ELR (cell line): Measurements from ENCODE around the gene DDX41.

Source experiments
- DNase-seq: peaks from one replicate; pipeline ENCODE4 v3.0.0-alpha.2; 2015; ENCODE audit warnings: low read depth

Gene DDX41

DNA sequence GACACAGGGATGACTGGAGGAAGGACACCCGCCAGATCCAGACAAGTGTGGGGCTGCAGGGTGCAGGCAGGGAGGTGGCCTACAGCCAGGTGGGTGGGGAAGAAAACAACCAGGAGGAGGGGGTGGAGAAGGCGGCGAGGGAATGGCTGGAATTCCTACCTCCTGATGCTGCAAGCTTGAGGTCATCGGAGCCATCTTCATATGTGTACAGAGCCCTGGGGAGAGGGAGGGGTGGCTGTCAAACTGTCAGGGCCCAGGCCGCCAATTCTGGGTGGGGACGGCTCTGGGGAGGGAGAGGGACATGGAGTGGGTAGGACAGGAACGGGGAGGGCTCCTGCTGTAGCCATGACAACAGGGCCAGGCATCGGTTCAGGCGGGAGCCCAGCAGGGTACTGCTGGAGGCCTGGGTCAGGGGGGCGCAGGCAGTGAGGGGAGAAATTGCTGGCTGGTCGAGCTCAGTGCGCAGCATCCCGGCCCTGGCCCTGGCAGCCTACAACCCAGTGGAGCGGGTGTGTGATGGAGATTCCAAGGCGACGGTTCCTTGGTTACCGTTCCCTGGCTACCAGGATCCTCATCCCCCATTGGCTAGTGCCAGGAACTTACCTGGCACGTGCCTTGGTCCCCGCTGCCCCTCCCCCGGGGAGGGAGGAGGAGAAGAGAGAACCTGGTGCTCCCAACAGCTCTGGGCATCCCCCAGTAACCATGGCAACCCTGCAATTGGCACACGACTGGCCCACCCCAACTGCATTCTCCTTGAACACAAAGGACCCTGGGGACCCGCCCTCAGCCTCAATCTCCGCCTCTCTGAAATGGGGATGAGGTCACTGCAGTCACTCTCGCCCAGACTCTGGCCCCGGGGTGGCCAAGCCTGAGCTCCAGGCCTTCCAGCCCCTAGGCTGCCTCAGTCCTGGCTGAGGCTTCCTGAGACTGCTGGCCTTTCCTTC lies 47.8 kb downstream of the DDX41 start:
- peak; percentile 62 for DNase-seq

DNA sequence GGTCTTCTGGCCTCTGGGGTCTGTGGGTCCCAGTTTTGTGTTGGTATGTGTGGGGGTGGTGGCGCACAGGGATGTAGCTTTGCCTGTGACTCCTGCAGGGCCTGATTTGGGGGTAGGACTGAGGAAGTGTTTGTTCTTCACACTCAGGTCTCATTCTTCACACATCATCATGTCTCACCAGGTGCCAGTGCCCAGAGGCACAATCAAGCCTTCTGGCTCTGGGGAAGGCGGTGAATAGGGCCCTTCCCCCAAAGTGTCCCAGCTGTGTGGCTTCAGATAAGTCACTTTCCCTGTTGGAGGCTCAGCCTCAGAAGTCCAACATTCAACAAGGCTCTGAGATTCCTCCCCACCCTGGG lies 48.5 kb downstream of the DDX41 start:
- DNase-seq, result no peak

DNA sequence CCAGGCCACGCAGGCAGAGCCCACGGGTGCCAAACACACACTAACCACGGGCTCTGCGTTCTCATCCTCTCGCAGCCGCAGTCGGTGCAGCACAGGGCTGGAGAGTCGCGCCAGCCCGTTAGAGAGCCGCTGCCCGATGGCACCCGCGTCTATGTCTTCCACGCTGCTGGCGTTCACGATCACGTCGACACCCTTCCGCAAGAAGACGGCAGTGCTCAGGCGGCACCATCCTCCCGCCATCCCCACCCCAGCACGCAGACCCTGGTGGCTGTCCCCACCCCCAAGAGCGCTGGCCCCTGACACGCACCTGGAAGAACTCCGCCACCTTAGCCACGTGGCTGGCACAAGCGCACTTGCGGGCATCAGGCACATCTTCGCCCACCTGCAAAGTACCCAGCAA lies 49.3 kb downstream of the DDX41 start:
- no peak for DNase-seq

DNA sequence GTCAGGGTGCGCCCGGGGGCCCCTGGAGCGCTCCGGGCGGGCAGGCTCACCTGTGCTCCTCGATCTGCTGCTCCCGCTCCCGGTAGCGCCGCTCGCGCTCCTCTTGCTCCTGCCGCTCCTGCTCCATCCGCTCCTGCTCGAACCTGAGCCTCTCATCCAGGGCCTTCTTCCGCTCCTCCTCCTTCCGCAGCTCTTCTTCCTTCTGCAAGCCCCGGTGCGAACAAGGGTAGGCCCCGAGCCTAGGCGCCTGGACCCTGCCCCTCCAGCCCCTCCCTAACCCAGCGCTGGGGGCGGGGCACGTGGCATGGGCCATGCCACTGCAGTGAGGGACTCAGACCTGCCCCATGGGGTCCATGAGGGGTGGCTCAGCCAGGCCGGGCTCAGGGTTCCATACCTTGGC lies 49.9 kb downstream of the DDX41 start:
- DNase-seq, result no peak

DNA sequence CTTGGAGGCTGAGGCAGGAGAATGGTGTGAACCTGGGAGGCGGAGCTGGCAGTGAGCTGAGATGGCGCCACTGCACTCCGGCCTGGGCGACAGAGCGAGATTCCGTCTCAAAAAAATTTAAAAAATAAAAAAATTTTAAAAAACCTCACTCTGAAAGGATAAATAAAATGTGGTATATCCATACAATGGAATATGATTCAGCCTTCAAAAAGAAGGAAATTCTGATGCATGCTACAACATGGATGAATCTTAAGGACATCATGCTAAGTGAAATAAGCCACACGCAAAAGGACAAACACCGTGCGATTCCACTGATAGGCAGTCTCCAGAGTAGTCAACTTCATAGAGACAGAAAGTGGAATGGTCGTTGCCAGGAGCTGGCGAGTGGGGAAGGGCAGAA lies 51.7 kb downstream of the DDX41 start:
- DNase-seq, result no peak

DNA sequence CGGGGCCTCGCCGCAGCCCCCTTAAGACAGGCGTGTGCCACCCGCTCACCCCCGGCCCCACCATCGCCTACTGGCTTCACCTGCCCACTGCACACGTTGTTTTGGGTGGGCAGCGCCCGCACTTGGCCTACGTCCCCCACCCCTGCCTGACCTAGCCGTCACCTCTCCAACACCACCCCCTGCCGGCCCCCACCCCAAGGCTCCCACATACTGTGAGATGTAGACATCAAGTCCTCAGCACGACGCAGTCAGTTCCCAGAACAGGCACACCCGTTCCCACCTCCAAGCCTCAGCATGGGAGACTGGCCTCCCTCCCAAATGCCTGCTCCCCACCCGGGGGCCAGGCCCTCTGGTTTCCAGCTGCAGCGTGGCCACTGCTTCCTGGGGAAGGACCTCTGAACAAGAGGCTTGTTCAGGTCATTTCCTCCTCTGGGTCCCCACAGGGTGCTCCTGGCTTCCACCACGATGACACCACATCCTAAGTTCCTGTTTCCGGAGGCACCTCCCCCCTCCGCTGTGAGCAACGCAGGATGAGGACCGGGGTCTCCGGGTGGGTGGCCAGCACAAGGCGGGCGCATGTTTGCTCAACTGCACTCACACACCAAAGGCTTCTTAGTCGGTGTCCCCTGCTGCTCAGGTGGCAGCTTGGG lies 54.6 kb downstream of the DDX41 start:
- DNase-seq, result no peak
